Measurements from ENCODE around the gene PRKD3.

PRKD3 gene

GRCh38 chr2:37337620-37338280 is 13.1 kb upstream of the PRKD3 start:
- Histone ChIP-seq H2BK12ac (ENCODE audit: low read length in 2 of 2) (no peak overlapping the region), H3K4me2 (ENCODE audit: low read length, poor library complexity, severe bottlenecking) (no peak overlapping the region), H4K91ac (ENCODE audit: low read length) (no peak overlapping the region), H3K4me1 (ENCODE audit: control insufficient read depth, insufficient read depth, low read depth, low read length) (peaks cover 1% of the 10 kb centered on the region), H3K23ac (ENCODE audit: low read length in 2 of 2) (no peak overlapping the region), H4K8ac (ENCODE audit: low read length) (no peak overlapping the region), H3K4me3 (ENCODE audit: insufficient read depth in 1 of 2, low read depth in 1 of 2, low read length in 2 of 2) (no peak overlapping the region), H2BK120ac (ENCODE audit: low read depth, low read length) (no peak overlapping the region), H2BK15ac (ENCODE audit: low read depth, poor library complexity, severe bottlenecking) (no peak overlapping the region), H3K79me1 (replicated peaks; ENCODE audit: low read length, poor library complexity, severe bottlenecking) (no peaks in the 10 kb centered on the region), H2AK5ac (ENCODE audit: low read length, severe bottlenecking) (no peak overlapping the region), H3K18ac (ENCODE audit: low read depth in 1 of 2, low read length in 2 of 2) (no peak overlapping the region), H3K27me3 (ENCODE audit: control insufficient read depth in 1 of 2, insufficient read depth in 1 of 2, low read length in 2 of 2) (no peaks in the 10 kb centered on the region), H2BK5ac (ENCODE audit: low read depth, low read length, poor library complexity, severe bottlenecking) (no peak overlapping the region), H3K36me3 (ENCODE audit: control insufficient read depth in 1 of 2, insufficient read depth in 2 of 2, low read depth in 1 of 2, low read length in 2 of 2) (no peaks in the 10 kb centered on the region), H3K14ac (ENCODE audit: low read length in 2 of 2) (no peak overlapping the region), H3K27ac (ENCODE audit: low read length, poor library complexity, severe bottlenecking) (no peak overlapping the region), H3K9me3 (ENCODE audit: control insufficient read depth, low read length) (no peaks in the 10 kb centered on the region), H2AFZ (ENCODE audit: low read depth, low read length) (no peak overlapping the region), H3K4ac (ENCODE audit: low read depth in 1 of 2, low read length in 2 of 2) (no peak overlapping the region), H3K9ac (ENCODE audit: low read length) (no peak overlapping the region)
- WGBS: 85% methylated on average over 7 of the region's 7 CpGs
- no peak for DNase-seq

DNA sequence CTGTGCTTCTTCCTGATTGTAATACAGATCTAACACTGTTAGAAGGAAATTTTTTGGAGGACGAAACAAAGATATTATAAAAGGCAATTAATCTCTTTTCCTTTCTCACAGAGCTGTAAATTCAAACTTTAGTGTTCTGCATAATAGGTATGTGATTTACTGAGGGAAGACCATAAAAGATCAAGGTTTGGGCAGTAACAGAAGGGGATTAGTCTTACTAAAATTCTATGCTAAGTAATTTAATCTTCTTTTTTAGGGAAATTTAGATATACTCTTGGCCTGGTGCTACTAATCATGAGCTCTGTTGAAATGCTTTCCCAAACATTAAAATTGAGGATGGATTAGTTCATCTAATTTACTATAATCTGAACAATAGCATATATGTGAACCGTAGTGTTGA is 11.0 kb upstream of the PRKD3 start:
- no peak overlapping the region for H4K8ac ChIP-seq (ENCODE audit: low read length)
- H3K9me3 ChIP-seq (ENCODE audit: control insufficient read depth, low read length): no peaks in the 10 kb centered on the region
- no peak overlapping the region for H3K4ac ChIP-seq (ENCODE audit: low read depth in 1 of 2, low read length in 2 of 2)
- H3K23ac ChIP-seq (ENCODE audit: low read length in 2 of 2): no peak overlapping the region
- H2AK5ac ChIP-seq (ENCODE audit: low read length, severe bottlenecking): no peak overlapping the region
- H4K91ac ChIP-seq (ENCODE audit: low read length): no peak overlapping the region
- H2AFZ ChIP-seq (ENCODE audit: low read depth, low read length): no peak overlapping the region
- H2BK120ac ChIP-seq (ENCODE audit: low read depth, low read length): no peak overlapping the region
- no peak overlapping the region for H3K4me3 ChIP-seq (ENCODE audit: insufficient read depth in 1 of 2, low read depth in 1 of 2, low read length in 2 of 2)
- H3K18ac ChIP-seq (ENCODE audit: low read depth in 1 of 2, low read length in 2 of 2): no peak overlapping the region
- H2BK5ac ChIP-seq (ENCODE audit: low read depth, low read length, poor library complexity, severe bottlenecking): no peak overlapping the region
- no peak overlapping the region for H2BK15ac ChIP-seq (ENCODE audit: low read depth, poor library complexity, severe bottlenecking)
- no peaks in the 10 kb centered on the region for H3K79me1 ChIP-seq (replicated peaks; ENCODE audit: low read length, poor library complexity, severe bottlenecking)
- H2BK12ac ChIP-seq (ENCODE audit: low read length in 2 of 2): no peak overlapping the region
- no peak overlapping the region for H3K4me2 ChIP-seq (ENCODE audit: low read length, poor library complexity, severe bottlenecking)
- H3K4me1 ChIP-seq (ENCODE audit: control insufficient read depth, insufficient read depth, low read depth, low read length): no peaks in the 10 kb centered on the region
- H3K27me3 ChIP-seq (ENCODE audit: control insufficient read depth in 1 of 2, insufficient read depth in 1 of 2, low read length in 2 of 2): no peaks in the 10 kb centered on the region
- H3K14ac ChIP-seq (ENCODE audit: low read length in 2 of 2): no peak overlapping the region
- H3K36me3 ChIP-seq (ENCODE audit: control insufficient read depth in 1 of 2, insufficient read depth in 2 of 2, low read depth in 1 of 2, low read length in 2 of 2): no peaks in the 10 kb centered on the region
- no CpG with 5 or more reads among the region's 2 CpGs for WGBS
- no peak for DNase-seq
- H3K27ac ChIP-seq (ENCODE audit: low read length, poor library complexity, severe bottlenecking): no peak overlapping the region
- H3K9ac ChIP-seq (ENCODE audit: low read length): no peak overlapping the region

GRCh38 chr2:37333256-37333655 is 8.6 kb upstream of the PRKD3 start:
- Histone ChIP-seq H4K8ac (ENCODE audit: low read length) (no peak overlapping the region), H2BK120ac (ENCODE audit: low read depth, low read length) (no peak overlapping the region), H3K18ac (ENCODE audit: low read depth in 1 of 2, low read length in 2 of 2) (no peak overlapping the region), H3K9me3 (ENCODE audit: control insufficient read depth, low read length) (no peaks in the 10 kb centered on the region), H2BK5ac (ENCODE audit: low read depth, low read length, poor library complexity, severe bottlenecking) (no peak overlapping the region), H3K4ac (ENCODE audit: low read depth in 1 of 2, low read length in 2 of 2) (no peak overlapping the region), H3K9ac (ENCODE audit: low read length) (no peak overlapping the region), H2BK15ac (ENCODE audit: low read depth, poor library complexity, severe bottlenecking) (no peak overlapping the region), H3K14ac (ENCODE audit: low read length in 2 of 2) (no peak overlapping the region), H3K36me3 (ENCODE audit: control insufficient read depth in 1 of 2, insufficient read depth in 2 of 2, low read depth in 1 of 2, low read length in 2 of 2) (no peaks in the 10 kb centered on the region), H3K4me2 (ENCODE audit: low read length, poor library complexity, severe bottlenecking) (no peak overlapping the region), H3K4me3 (ENCODE audit: insufficient read depth in 1 of 2, low read depth in 1 of 2, low read length in 2 of 2) (no peak overlapping the region), H3K23ac (ENCODE audit: low read length in 2 of 2) (no peak overlapping the region), H3K27ac (ENCODE audit: low read length, poor library complexity, severe bottlenecking) (no peak overlapping the region), H3K27me3 (ENCODE audit: control insufficient read depth in 1 of 2, insufficient read depth in 1 of 2, low read length in 2 of 2) (no peaks in the 10 kb centered on the region), H2AK5ac (ENCODE audit: low read length, severe bottlenecking) (no peak overlapping the region), H2AFZ (ENCODE audit: low read depth, low read length) (no peak overlapping the region), H2BK12ac (ENCODE audit: low read length in 2 of 2) (no peak overlapping the region), H3K4me1 (ENCODE audit: control insufficient read depth, insufficient read depth, low read depth, low read length) (no peaks in the 10 kb centered on the region), H3K79me1 (replicated peaks; ENCODE audit: low read length, poor library complexity, severe bottlenecking) (no peaks in the 10 kb centered on the region), H4K91ac (ENCODE audit: low read length) (no peak overlapping the region)
- DNase-seq: no peak
- no CpG with 5 or more reads among the region's 2 CpGs for WGBS

DNA sequence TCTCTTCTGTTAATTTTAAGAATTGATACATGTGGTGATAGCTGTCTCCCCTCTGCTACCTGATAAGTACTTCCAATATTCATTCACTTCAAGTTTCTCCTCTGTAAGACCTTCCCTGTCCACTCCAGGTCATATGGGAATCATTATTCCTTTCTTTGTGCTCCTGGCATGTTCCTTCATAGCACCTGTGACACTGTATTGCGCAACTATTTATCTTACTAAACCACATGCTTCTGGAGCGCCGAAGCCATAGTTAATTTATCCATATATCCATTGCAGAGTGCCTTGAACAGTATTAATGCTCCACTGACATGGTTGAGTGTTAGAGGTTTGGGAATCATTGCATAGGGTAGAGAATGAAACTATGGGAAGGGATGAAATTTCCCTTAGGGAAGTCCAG is 7.9 kb upstream of the PRKD3 start:
- Histone ChIP-seq H2AK5ac (ENCODE audit: low read length, severe bottlenecking) (no peak overlapping the region), H3K27ac (ENCODE audit: low read length, poor library complexity, severe bottlenecking) (no peak overlapping the region), H3K14ac (ENCODE audit: low read length in 2 of 2) (no peak overlapping the region), H4K91ac (ENCODE audit: low read length) (no peak overlapping the region), H3K4ac (ENCODE audit: low read depth in 1 of 2, low read length in 2 of 2) (no peak overlapping the region), H3K9me3 (ENCODE audit: control insufficient read depth, low read length) (no peaks in the 10 kb centered on the region), H3K36me3 (ENCODE audit: control insufficient read depth in 1 of 2, insufficient read depth in 2 of 2, low read depth in 1 of 2, low read length in 2 of 2) (no peaks in the 10 kb centered on the region), H2BK120ac (ENCODE audit: low read depth, low read length) (no peak overlapping the region), H3K23ac (ENCODE audit: low read length in 2 of 2) (no peak overlapping the region), H3K18ac (ENCODE audit: low read depth in 1 of 2, low read length in 2 of 2) (no peak overlapping the region), H3K79me1 (replicated peaks; ENCODE audit: low read length, poor library complexity, severe bottlenecking) (no peaks in the 10 kb centered on the region), H3K4me3 (ENCODE audit: insufficient read depth in 1 of 2, low read depth in 1 of 2, low read length in 2 of 2) (no peak overlapping the region), H3K4me1 (ENCODE audit: control insufficient read depth, insufficient read depth, low read depth, low read length) (no peaks in the 10 kb centered on the region), H2BK5ac (ENCODE audit: low read depth, low read length, poor library complexity, severe bottlenecking) (no peak overlapping the region), H2AFZ (ENCODE audit: low read depth, low read length) (no peak overlapping the region), H4K8ac (ENCODE audit: low read length) (no peak overlapping the region), H3K9ac (ENCODE audit: low read length) (no peak overlapping the region), H3K4me2 (ENCODE audit: low read length, poor library complexity, severe bottlenecking) (no peak overlapping the region), H2BK15ac (ENCODE audit: low read depth, poor library complexity, severe bottlenecking) (no peak overlapping the region), H2BK12ac (ENCODE audit: low read length in 2 of 2) (no peak overlapping the region), H3K27me3 (ENCODE audit: control insufficient read depth in 1 of 2, insufficient read depth in 1 of 2, low read length in 2 of 2) (no peaks in the 10 kb centered on the region)
- DNase-seq: no peak
- 100% methylated on average over 1 of the region's 3 CpGs for WGBS
